GM18511 (cell line): ENCODE data around the gene ATF6B.
"Not testable (repeated sequence)": the region's sequence is repeated elsewhere in the genome, so short reads cannot be mapped to it uniquely, and the experiment has no call there.

Experiments
- ATAC-seq: cut with Tn5 transposase; IDR thresholded peaks from one replicate; pipeline ENCODE4 v1.9.1; 2021; ENCODE audit warnings: mild to moderate bottlenecking, moderate library complexity; ENCODE audit not compliant: unreplicated experiment

Gene ATF6B

DNA sequence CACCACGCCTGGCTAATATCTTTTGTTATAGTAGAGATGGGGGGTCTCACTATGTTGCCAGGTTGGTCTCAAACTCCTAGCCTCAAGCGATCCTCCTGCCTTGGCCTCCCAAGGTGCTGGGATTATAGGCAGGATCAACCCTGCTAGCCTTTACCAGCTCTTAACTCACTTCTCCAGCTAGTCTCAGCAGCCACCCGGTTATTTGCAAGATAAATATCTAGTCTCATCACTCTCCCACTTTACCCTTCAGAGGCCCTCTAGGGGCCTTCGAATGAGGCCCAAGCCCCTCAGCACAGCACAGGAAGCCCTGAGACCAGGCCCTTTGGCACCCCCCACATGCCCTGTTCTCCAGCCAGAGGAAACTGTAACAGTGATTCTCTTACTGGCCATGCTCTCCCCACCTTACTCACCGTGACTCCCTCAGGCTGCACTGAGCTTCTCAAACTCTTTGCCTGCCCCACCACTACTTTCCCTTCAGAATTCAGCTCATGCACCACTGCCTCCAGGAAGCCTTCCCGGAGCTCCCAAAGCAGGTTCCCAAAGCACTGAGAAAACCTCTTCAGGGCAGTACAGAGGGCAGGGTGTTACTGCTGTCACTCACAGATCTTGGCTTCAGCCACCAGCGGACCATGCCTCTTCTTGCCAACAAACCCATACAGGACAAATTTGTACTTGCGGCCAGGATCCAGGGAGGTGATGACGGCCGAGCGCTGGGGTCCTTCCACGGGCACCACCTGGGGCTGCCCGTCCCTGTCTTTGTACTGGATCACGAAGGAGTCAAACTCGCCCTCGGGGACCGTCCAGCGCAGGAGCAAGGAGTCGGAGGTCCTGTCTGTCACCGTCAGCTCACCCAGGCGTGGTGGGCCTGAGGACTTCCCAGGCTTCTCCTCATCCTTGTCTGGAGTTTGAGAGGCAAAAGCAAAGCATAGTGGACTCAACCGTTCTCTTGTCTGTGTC is 44.0 kb downstream of the ATF6B start:
- ATAC-seq, result no peak

DNA sequence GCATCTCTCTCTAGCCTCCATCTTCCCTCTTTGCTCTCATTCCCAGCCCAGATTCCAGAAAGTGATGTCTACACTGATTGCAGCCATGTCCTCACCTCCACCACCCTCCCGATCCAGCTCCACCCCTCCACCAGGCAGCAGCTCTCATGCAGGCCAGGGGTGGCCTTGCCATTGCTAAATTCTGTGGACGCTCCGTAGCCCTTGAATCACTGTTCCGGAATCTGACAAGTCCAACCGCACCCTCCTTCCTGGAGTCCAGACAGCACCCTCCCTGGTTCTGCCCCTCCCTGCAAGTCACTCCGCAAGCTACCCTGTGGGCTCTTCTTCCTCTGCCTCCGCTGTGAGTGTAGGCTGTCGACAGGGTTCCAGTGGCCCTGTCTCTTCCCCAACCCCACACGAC is 45.1 kb downstream of the ATF6B start:
- ATAC-seq, result no peak

DNA sequence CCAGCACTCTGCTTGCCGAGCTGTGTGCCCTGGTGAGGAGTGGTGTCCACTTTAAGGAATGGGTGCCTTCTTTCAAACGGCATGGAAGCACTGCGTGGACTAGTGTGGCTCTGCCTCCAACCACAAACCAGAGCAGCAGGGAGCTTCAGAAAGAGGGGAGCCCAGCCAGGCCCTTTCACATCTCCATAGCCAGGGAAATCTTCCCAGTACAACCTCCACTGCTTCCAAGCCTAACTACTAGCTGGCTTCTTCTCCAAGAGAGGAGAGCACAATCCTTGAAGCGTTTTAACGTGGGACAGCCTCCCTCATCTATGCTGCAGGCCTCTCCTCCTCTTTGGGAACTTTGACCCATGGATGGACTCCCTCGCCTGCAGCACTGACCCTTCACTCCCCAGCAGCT is 45.6 kb downstream of the ATF6B start:
- ATAC-seq, result no peak

DNA sequence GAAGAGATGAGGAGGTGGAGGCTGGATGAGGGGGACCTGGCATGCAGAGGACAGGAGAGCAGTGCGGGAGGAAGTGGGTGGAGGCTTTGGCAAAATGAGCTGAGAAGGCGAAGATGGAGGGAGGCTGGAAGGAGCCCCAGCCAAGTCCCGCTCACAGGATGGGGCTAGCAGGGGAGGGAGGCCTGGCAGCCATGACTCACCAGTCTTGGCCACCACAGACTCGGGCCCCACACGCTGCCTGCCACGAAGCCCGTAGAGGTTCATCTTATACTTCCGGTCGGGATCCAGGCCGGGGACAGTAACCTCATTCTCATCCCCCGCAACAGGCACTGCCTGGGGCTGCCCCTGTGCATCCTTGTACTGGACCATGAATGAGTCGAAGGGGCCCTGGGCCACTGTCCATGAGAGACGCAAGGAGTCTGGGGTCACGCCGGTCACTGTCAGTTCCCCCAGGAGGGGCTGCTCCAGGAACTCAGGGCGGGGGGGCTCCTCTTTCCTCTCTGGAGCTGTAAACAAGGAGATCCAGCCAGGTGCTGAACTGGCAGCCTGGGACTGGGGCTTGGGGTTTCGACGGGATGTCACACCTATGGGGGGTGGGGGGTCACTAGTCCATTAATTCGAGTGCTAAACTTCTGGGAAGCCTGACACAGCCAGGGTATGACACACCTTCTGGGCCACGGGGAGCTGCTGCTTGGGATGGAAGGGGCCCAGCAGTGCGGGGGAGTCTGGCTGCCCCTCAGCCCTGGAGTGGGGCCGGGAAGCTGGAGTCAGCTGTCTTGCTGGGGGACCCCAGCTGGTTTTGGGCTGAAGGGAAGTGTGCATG is 46.7 kb downstream of the ATF6B start:
- ATAC-seq, result no peak

DNA sequence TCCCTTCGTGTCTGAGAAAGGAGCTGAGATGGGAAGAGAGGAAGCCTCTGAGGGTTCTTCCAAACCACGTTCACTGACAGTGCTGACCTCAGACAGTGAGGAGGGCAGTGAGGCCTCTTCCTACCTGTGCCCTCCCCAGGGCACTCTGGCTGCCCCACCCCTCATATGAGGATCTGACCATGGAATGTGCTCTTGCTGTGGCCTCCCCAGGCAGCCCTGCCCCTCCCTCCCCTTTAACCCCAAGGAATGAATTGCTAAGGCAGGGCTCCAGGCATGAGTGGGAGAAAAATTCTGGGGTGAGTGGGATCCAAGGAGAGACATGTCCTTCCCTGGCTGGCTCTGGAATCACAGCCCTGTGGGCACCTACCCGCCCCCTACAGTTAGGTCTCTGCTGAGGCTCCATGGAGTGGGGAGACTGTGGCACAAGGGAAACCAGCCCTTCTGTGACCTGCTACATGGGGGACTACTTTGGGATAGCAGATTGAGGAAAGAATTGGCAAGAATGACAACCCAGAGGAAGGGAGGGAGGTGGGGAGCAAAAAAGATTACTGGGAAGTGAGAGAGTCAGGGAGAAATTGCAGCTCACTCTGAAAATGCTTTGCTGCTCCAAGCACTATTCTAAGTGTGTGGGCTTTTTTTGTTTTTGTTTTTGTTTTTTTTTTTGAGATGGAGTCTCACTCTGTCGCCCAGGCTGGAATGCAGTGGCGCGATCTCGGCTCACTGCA is 48.3 kb downstream of the ATF6B start:
- no peak for ATAC-seq

DNA sequence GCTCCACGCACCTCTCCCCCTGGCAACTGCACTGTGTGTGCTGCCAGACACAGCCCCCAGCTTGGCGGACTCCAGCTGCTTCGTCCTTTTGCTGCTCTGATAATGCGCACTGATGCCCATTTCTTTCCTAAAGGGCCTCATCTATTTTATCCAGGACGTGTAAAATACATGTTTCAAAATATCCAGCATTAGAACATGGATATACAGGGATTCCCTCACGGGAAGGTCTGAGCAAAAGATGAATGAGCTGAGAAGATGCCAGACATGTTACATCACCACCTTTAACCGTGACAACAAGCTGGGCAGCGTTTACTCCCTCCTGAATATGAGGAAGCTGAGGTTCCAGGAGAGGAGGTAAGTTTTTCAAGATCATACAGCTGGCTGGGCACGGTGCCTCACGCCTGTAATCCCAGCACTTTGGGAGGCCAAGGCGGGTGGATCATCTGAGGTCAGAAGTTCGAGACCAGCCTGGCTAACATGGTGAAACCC is 51.7 kb downstream of the ATF6B start:
- ATAC-seq, result no peak

DNA sequence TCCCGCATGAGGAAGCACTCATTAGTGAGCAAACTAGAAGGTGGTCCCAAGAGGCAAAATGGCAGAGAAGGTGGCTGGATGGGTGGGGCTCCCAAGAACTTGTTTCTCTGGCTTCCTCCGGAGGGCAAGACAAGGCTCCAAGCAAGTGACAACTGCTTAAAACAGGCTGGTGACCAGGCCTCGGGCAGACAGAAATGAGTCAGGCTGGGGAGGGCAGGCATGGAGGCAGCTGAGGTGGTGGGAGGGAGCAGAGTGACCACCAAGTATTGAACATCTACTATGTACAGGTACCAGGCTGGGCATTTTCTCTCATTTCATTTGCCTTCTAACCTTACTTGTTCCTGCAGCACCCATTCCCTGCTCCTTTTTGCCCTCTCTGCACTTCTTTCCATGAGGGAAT is 52.3 kb downstream of the ATF6B start:
- no peak for ATAC-seq

DNA sequence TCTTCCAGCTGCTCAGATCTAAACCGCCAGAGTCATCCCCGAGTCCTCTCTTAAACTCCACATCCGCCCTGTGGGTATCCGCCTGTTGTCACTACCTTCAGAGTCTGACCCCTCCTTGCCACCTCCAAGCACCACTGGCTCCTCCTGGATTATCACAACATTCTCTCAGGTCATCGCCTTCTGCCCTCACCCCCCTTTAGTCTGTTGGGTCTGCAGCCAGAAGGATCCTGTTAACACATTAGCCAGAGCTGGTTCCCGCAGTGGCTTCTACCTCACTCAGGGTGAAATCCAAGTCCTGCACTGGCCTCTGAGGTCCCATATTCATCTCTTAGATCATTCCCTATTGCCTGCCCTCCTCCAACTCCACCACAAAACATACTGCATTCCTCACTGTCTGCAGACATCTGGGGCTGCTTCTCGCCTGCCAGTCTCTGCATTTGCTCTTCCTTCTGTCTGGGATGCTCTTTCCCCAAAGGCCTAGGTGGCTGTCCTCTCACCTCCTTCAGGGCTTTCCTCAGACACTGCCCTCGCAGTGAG is 53.0 kb downstream of the ATF6B start:
- ATAC-seq, result no peak

DNA sequence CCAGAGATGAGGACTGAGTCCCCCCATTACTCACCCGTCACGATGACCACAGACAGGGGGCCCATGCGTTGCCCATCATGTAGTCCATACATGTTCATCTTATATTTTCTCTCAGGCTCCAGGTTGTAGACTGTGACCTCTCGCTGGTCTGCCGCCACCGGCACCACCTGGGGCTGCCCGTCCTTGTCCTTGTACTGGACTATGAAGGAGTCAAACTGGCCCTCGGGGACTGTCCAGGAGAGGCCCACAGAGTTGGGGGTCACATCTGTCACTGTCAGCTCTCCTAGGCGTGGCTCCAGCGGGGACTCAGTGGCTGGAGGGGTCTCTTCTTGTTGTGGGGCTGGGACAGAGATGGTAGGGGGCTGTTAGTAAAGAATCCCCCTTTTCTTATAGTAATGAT is 54.4 kb downstream of the ATF6B start:
- no peak for ATAC-seq

DNA sequence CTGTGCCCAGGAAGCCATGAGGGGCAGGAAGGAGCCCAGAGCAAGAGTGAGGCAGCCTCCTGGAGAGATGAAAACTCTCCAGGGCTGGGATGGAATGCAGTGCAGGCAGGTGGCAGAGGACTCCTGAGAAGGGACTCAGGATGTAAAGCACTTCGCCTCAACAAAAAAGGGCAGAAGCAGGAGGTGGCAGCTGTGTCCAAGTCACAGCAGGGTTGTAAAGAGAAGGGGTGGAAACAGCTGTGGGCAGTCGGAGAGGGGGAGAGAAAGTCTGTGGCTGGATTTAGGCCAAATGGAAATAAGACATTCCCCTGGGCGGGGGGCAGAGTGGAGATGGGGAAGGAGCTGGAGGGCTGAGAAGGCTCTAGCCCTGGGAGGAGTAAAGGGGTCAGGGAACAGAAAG is 54.9 kb downstream of the ATF6B start:
- no peak for ATAC-seq

DNA sequence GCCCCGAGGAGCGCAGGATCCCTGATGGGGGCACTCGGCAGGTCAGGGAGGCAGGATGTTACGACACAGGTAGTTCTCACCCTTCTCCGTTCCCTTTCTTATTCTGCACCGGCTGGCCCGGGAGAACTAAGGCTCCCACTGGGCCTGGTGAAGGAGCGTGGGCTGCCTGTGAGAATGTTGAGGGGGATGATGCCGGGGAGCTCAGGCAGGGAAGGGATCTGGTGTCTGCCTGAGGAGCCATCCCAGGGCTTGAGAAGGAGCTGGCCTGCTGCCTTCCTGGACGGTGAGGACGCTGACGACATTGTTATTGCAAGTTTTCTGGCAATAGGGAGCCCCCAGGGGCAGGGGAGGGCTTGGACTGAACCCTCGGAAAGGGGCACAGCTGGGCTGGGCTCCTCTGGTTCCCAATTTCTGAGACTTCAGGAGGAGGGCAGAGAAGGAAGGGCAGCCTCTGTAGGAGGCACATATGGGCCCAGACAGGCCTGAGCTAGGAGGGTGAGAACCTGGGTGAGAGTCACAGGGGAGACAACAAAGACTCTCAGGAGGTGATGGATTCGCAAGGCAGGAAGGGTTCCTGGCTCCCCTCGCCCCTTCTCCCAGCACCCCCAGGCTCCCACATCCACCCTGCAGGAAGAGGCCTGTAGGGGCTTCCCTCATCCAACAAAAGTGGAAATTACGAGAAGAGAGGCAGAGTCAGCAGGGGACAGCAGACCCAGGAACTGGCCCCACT is 57.1 kb downstream of the ATF6B start:
- ATAC-seq, result no peak

DNA sequence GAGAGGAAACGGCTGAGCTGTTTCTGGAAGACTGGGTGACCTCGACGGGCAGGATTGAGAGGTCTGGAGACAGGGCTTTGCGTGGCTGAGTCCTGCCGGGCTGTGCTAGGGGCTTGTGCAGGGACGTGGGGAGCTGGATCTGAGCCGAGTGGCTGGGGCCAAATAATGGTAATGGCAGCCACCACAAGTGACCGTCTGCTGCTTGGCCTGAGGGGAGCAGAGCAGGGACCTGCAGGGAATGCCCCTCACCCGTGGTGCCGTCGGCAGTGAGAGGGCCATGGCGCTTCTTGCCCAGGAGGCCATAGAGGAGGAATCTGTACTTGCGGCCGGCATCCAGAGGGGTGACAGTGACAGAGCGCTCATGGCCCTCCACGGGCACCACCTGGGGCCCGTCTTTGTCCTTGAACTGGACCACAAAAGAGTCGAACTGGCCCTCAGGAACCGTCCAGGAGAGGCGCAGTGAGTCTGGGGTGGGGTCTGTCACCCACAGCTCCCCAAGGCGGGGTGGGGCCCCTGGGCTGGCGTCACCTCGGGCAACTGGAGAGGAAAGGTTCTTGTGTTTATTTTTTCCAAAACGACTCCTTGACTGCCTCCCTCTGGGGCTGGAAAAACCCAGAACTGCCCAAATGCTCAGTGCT is 58.0 kb downstream of the ATF6B start:
- no peak for ATAC-seq

DNA sequence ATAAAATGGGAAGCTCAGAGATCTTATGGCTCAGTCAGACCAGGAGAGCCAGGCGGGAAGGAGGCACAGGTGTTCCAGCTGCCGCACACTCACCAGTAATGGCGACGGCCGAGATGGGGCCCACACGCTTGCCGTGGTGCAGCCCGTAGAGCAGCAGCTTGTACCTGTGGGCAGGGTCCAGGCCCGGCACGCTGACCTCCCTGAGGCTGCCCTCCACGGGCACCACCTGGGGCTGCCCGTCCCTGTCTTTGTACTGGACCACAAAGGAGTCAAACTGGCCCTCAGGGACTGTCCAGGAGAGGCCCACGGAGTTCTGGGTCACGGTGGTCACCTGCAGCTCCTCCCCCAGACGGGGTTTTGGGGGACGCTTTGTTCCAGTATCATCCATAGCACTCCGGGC is 58.6 kb downstream of the ATF6B start:
- ATAC-seq, result no peak

DNA sequence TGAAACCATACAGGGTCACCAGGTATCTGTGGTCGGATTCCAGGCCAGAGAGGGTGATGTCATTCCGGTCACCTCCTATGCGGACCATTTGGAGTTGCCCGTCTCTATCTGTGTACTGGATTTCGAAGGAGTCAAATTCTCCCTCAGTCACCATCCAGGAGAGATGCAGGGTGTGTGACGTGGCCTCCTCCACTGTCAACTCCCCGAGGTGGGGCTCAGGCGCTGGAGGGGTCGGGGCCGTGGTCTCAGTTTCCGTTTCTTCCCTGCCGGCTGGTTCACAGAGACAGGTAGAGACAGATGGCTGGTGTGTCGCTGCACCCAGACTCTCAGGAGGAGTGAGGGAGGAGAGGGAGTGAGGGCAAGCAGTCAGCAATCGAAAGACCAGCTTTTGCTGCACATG is 59.2 kb downstream of the ATF6B start:
- no peak for ATAC-seq

DNA sequence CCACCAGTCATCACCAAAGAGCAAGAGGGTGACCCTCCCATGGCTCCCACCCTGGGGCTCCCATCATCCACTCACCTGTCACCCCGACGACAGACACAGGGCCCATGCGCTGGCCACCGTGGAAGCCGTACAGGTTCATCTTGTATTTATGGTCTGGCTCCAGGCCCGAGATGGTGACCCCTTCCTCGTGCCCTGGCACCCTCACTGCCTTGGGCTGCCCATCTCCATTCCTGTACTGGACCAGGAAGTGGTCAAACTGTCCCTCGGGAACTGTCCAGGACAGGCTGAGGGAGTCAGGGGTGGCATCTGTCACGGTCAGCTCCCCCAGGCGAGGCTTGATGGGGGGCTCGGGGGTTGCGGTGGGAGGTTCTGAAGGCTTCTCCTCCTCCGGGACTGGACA is 59.7 kb downstream of the ATF6B start:
- ATAC-seq, result not testable (repeated sequence)

DNA sequence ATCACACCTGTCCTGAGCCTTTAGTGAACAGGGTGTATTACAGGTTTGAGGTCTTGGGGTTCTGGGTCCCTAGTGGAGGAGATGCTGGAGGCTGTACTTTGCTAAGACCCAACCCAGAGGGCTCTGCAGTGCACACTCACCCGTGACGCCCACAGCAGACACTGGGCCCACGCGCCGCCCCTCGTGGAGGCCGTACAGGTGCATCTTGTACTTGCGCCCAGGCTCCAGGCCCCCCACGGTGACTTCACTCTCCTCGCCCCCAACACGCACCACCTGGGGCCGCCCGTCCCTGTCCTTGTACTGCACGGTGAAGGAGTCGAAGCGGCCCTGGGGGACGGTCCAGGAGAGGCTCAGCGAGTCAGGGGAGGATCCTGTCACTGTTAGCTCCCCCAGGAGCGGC is 60.5 kb downstream of the ATF6B start:
- ATAC-seq, result not testable (repeated sequence)
